A673 (cell line): ENCODE data around the gene LRP1B.

Source experiments
- EZH2 ChIP-seq: fragments of 200-600 bp; sonication (generic); IDR thresholded peaks from 2 replicates; pipeline ENCODE4 v1.6.1; 2017; ENCODE audit warnings: borderline replicate concordance, low read depth, mild to moderate bottlenecking, mixed read lengths, antibody characterized with exemption, low read length; ENCODE audit not compliant: poor library complexity, severe bottlenecking
- TF ChIP-seq, protein P1 (sequence below): fragments of 300-800, 200-600 bp; sonication (generic); conservative IDR thresholded peaks from 2 replicates; pipeline ENCODE4 v1.5.1; 2017; ENCODE audit warnings: low read depth, mild to moderate bottlenecking, antibody characterized with exemption, low read length, moderate library complexity, mixed read lengths

DNA sequence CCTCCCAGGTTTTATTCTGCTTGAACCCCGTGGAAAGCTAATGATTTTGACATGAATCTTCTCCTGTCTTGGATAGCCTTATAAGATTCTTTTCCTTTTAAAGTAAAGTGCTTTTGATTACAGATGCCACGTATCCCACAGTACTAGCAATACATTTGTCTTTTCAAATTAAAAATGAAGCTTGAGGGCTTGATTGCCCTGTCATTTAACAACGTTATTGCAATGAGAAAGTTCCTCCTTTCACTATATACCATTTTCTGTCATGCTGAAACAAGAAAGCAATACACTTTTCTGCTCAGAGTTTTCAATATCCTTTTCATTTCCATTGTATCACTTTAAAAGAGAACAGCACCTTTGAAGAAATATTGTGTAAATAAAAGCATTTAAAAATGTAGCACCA lies 814.7 kb downstream of the LRP1B start:
- TF ChIP-seq, protein P1, sequence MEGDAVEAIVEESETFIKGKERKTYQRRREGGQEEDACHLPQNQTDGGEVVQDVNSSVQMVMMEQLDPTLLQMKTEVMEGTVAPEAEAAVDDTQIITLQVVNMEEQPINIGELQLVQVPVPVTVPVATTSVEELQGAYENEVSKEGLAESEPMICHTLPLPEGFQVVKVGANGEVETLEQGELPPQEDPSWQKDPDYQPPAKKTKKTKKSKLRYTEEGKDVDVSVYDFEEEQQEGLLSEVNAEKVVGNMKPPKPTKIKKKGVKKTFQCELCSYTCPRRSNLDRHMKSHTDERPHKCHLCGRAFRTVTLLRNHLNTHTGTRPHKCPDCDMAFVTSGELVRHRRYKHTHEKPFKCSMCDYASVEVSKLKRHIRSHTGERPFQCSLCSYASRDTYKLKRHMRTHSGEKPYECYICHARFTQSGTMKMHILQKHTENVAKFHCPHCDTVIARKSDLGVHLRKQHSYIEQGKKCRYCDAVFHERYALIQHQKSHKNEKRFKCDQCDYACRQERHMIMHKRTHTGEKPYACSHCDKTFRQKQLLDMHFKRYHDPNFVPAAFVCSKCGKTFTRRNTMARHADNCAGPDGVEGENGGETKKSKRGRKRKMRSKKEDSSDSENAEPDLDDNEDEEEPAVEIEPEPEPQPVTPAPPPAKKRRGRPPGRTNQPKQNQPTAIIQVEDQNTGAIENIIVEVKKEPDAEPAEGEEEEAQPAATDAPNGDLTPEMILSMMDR, result no peak
- no peak for TF ChIP-seq EZH2
